HEK293 (cell line): ENCODE data around the gene TBPL1.

Source experiments
- CTCF ChIA-PET: fragments of 350-600 bp; formaldehyde crosslinking; extraction: SDS; loops from one replicate; lab custom pipeline; 2021; ENCODE audit warnings: antibody characterized with exemption; lab: Yijun Ruan, JAX
- POLR2A ChIA-PET: fragments of 300-600 bp; formaldehyde crosslinking; extraction: SDS; loops from one replicate; lab custom pipeline; 2020; ENCODE audit warnings: antibody characterized with exemption, inconsistent platforms; lab: Yijun Ruan, JAX
- H3K27ac ChIP-seq: fragments of 200-500 bp; sonication (Bioruptor generic); 2 replicates; pipeline ENCODE4 v1.5.1; 2014; ENCODE audit warnings: low read depth, low read length, control low read depth, inconsistent platforms; ENCODE audit errors: extremely low read depth
- H3K36me3 ChIP-seq, 2 experiments: fragments of 200-500 bp in 1 of 2; sonication (Bioruptor generic) in 1 of 2; 1 replicate in 1 of 2; 2 replicates in 1 of 2; pipeline ENCODE4 v1.5.1; 2014 to 2017; ENCODE audit warnings: inconsistent platforms in 2 of 2, low read length in 2 of 2; ENCODE audit not compliant: control insufficient read depth in 2 of 2, insufficient read depth in 1 of 2
- H3K4me1 ChIP-seq: fragments of 200-500 bp; sonication (Bioruptor generic); 2 replicates; pipeline ENCODE4 v1.5.1; 2014; ENCODE audit warnings: mild to moderate bottlenecking, low read length, inconsistent platforms; ENCODE audit not compliant: control insufficient read depth, insufficient read depth
- H3K4me3 ChIP-seq: 2 replicates; pipeline ENCODE4 v1.5.1; 2011; ENCODE audit warnings: low read depth, mild to moderate bottlenecking, control low read depth, low read length, moderate library complexity
- H3K9me3 ChIP-seq: fragments of 200-500 bp; sonication (Bioruptor generic); 2 replicates; pipeline ENCODE4 v1.5.1; 2014; ENCODE audit warnings: low read depth, low read length, inconsistent platforms; ENCODE audit not compliant: control insufficient read depth, insufficient read depth
- PRDM1 ChIP-seq: fragments of 450-650 bp; formaldehyde crosslinking; IDR thresholded peaks from 2 replicates; pipeline ENCODE4; 2016; ENCODE audit warnings: missing biosample characterization, missing genetic modification characterization
- PRDM10 ChIP-seq: fragments of 450-650 bp; formaldehyde crosslinking; IDR thresholded peaks from 2 replicates; pipeline ENCODE4 v1.5.1; 2016; ENCODE audit warnings: missing biosample characterization, missing genetic modification characterization
- ZFP3 ChIP-seq: fragments of 450-650 bp; formaldehyde crosslinking; IDR thresholded peaks from 2 replicates; pipeline ENCODE4 v1.5.1; 2016; ENCODE audit warnings: low read depth, missing biosample characterization, missing genetic modification characterization
- ZNF214 ChIP-seq: fragments of 450-650 bp; formaldehyde crosslinking; IDR thresholded peaks from 2 replicates; pipeline ENCODE4 v1.5.1; 2017; ENCODE audit warnings: missing biosample characterization, mild to moderate bottlenecking, missing genetic modification characterization, borderline replicate concordance
- ZNF26 ChIP-seq: fragments of 450-650 bp; formaldehyde crosslinking; IDR thresholded peaks from 2 replicates; pipeline ENCODE4 v1.5.1; 2016; ENCODE audit warnings: missing biosample characterization, missing genetic modification characterization
- ZNF837 ChIP-seq: fragments of 450-650 bp; formaldehyde crosslinking; IDR thresholded peaks from 2 replicates; pipeline ENCODE4 v1.5.1; 2016; ENCODE audit warnings: missing biosample characterization, missing genetic modification characterization
- TF ChIP-seq, protein P1 (sequence below): fragments of 450-650 bp; IDR thresholded peaks from 2 replicates; pipeline ENCODE4 v1.5.1; 2018; ENCODE audit warnings: missing biosample characterization, mild to moderate bottlenecking, missing genetic modification characterization
- TF ChIP-seq, protein P2 (sequence below): fragments of 450-650 bp; formaldehyde crosslinking; IDR thresholded peaks from 2 replicates; pipeline ENCODE4 v1.5.1; 2016; ENCODE audit warnings: missing biosample characterization, missing genetic modification characterization

The TBPL1 gene

GRCh38 chr6:133939778-133940667, 13.0 kb upstream of the TBPL1 start:
- Histone ChIP-seq H3K4me1 (no peaks in the 10 kb centered on the region), H3K4me3 (no peak overlapping the region), H3K27ac (no peak overlapping the region), H3K36me3 (no peaks in the 10 kb centered on the region), H3K9me3 (no peaks in the 10 kb centered on the region)
- TF ChIP-seq ZNF214 (tag by site-specific recombination) (no peak), PRDM1 (tag by site-specific recombination) (0 out of 2 replicates have a peak, but pooled peaks have one; percentile 10)
- POLR2A ChIA-PET: no interaction called here
- CTCF ChIA-PET: interaction anchor here (0.5 to 3.9 kb wide), 7 partner anchors 17 to 1110 kb away, joined by 3 to 22 read pairs (median 4); no protein-coding TSS in a partner anchor

DNA sequence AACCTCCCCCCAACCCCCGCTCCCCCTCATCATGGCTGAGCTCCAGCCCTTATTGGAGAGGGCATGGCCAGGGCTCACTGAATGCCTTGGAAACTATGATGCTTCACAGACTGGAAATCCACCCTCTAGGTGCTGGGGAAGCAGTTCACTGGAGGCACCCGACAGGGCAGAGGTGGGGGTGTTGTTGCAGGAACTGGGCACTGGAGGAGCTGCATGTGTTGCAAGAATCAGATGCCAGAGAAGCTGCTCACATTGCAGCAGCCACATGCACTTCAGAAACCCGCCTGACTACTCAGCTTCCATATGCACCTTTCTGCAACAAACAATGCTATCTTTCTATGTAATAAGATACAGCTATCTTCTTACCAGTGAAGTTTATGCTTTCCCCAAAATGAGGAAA, 7.9 kb upstream of the TBPL1 start:
- ChIA-PET POLR2A (no interaction called here), CTCF (interaction anchor here (0.6 to 2.5 kb wide), 5 partner anchors 21 to 179 kb away, joined by 3 to 19 read pairs (median 4); no protein-coding TSS in a partner anchor)
- no peaks in the 10 kb centered on the region for H3K36me3 ChIP-seq

DNA sequence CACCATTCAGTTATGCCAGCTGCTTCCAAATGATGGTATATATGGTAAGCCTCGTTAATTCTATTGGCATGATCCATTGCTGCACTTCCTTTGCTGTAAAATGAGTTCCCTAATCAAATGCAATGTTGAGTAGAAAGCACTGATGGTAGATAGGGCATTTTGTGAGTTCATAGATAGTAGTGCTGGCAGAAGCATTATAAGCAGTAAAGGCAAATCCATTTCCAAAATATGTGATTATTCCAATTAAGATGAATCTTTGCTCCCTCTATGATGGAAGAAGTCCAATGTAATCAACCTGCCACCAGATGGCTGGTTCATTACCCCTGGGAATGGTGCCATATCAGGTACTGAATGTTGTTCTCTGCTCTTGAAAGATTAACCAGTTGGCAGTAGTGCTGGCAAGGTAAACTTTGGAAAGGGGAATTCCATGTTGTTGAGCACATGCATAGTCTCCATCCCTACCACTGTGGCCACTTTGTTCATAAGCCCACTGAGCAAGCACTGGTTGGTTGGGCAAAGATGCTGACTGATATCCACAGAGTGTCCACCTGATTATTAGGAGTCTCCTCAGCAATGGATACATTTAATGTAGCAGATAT, 5.6 kb upstream of the TBPL1 start:
- Histone ChIP-seq H3K36me3 (no peaks in the 10 kb centered on the region), H3K9me3 (no peaks in the 10 kb centered on the region), H3K27ac (no peak overlapping the region), H3K4me3 (no peak overlapping the region), H3K4me1 (no peaks in the 10 kb centered on the region)
- ChIA-PET CTCF (interaction anchor here (0.7 to 1.5 kb wide), 5 partner anchors 11 to 149 kb away, joined by 3 to 8 read pairs (median 3); no protein-coding TSS in a partner anchor), POLR2A (no interaction called here)
- no peak for TF ChIP-seq ZNF26
- TF ChIP-seq PRDM10 (tag by site-specific recombination): peak; percentile 55

More for the DNA sequence above, 7.9 kb upstream of the TBPL1 start:
- Histone ChIP-seq H3K4me3 (no peak overlapping the region), H3K9me3 (no peaks in the 10 kb centered on the region), H3K4me1 (no peaks in the 10 kb centered on the region), H3K27ac (no peak overlapping the region)
- no peak for TF ChIP-seq ZFP3 (tag by site-specific recombination)
- TF ChIP-seq ZNF837: no peak
- TF ChIP-seq, protein P1, sequence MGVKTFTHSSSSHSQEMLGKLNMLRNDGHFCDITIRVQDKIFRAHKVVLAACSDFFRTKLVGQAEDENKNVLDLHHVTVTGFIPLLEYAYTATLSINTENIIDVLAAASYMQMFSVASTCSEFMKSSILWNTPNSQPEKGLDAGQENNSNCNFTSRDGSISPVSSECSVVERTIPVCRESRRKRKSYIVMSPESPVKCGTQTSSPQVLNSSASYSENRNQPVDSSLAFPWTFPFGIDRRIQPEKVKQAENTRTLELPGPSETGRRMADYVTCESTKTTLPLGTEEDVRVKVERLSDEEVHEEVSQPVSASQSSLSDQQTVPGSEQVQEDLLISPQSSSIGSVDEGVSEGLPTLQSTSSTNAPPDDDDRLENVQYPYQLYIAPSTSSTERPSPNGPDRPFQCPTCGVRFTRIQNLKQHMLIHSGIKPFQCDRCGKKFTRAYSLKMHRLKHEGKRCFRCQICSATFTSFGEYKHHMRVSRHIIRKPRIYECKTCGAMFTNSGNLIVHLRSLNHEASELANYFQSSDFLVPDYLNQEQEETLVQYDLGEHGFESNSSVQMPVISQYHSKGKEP (tag by site-specific recombination): peak; percentile 80
- TF ChIP-seq, protein P2, sequence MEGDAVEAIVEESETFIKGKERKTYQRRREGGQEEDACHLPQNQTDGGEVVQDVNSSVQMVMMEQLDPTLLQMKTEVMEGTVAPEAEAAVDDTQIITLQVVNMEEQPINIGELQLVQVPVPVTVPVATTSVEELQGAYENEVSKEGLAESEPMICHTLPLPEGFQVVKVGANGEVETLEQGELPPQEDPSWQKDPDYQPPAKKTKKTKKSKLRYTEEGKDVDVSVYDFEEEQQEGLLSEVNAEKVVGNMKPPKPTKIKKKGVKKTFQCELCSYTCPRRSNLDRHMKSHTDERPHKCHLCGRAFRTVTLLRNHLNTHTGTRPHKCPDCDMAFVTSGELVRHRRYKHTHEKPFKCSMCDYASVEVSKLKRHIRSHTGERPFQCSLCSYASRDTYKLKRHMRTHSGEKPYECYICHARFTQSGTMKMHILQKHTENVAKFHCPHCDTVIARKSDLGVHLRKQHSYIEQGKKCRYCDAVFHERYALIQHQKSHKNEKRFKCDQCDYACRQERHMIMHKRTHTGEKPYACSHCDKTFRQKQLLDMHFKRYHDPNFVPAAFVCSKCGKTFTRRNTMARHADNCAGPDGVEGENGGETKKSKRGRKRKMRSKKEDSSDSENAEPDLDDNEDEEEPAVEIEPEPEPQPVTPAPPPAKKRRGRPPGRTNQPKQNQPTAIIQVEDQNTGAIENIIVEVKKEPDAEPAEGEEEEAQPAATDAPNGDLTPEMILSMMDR: 0 out of 2 replicates have a peak, but pooled peaks have one; percentile 31
